ENCODE results near the gene PHPT1. TPM values are rescaled to one million over a fixed set of nuclear protein-coding genes. Genes with fewer than 3 reads are reported as not detected.
"Not testable (repeated sequence)": the region's sequence is repeated elsewhere in the genome, so short reads cannot be mapped to it uniquely, and the experiment has no call there.

Gene PHPT1
- total and polyA plus RNA-seq, 2 of the 13 experiments (the other 11 are each of a cell fraction or from before 2014, with no cell fraction given): 189 to 192 TPM

- CTCF ChIA-PET (ENCODE audit: low intra/inter-chr PET ratio, low total read pairs); BruUV-seq (replicated peaks); H2AFZ ChIP-seq (ENCODE audit: low read length); intact Hi-C loops (cut with micrococcal nuclease; ENCODE audit: unreplicated experiment); H3K27me3 ChIP-seq (ENCODE audit: control insufficient read depth in 1 of 2, insufficient read depth in 2 of 2, low read length in 2 of 2); H3K9me3 ChIP-seq (ENCODE audit: low read length); H3K79me2 ChIP-seq (ENCODE audit: insufficient read depth, low read length); H3K36me3 ChIP-seq (replicated peaks in 1 of 2; ENCODE audit: control insufficient read depth in 1 of 2, insufficient read depth in 2 of 2, low read length in 2 of 2); H4K20me1 ChIP-seq (ENCODE audit: insufficient read depth, low read length); DNase-seq (ENCODE audit: low spot score); FAIRE-seq: not testable (repeated sequence)
- H3K9ac ChIP-seq (ENCODE audit: insufficient read depth, low read depth, low read length): peak overlapping the region; percentile 47; the same call in 1 of the 2 replicates
- in situ Hi-C loops (cut with HindIII; ENCODE audit: extremely low pct_ligation_motif_present, low pct_unique_long_range_greater_than_20kb): loop anchor here (10.0 kb wide), 1 partner anchor 192 kb away; the partner anchor contains the start of gene FUT7
- peak; percentile 9 for ATAC-seq
- 0% methylated on average over 3 of the region's 21 CpGs for WGBS (ENCODE audit: low lambda C conversion rate)
- POLR2A ChIA-PET: interaction anchor here (1.2 to 2.3 kb wide), 4 partner anchors 15 to 41 kb away, joined by 3 to 7 read pairs (median 6); partner anchors contain the start of gene EDF1
- peaks cover 41% of the 10 kb centered on the region for H3K4me1 ChIP-seq (ENCODE audit: insufficient read depth, low read length)
- peak overlapping the region; percentile 63 for H3K27ac ChIP-seq (ENCODE audit: extremely low read length, insufficient read depth, low read length)
- H3K4me3 ChIP-seq (replicated peaks in 1 of 3; ENCODE audit: insufficient read depth in 1 of 3, low read depth in 2 of 3, low read length in 3 of 3): peak overlapping the region; percentile 45 to 61 (median 58); a peak in 4 of 6 replicates
- H3K4me2 ChIP-seq (ENCODE audit: low read depth, low read length): peak overlapping the region; percentile 77
- TF ChIP-seq SIN3A (IDR thresholded peaks at IDR 0.05; ENCODE audit: borderline replicate concordance, low read depth, low read length) (0 out of 2 replicates have a peak, but pooled peaks have one; percentile 29), ZNF510 (CRISPR knock-in tag; IDR thresholded peaks at IDR 0.05; ENCODE audit: low read depth) (0 out of 2 replicates have a peak, but pooled peaks have one; percentile 6), AHR (CRISPR knock-in tag; IDR thresholded peaks at IDR 0.05) (0 out of 2 replicates have a peak, but pooled peaks have one; percentile 33), HIC2 (CRISPR knock-in tag; IDR thresholded peaks at IDR 0.05; ENCODE audit: low read depth) (peak; percentile 22; the same call in 1 of the 2 replicates), ZNF564 (CRISPR knock-in tag; IDR thresholded peaks at IDR 0.05) (0 out of 2 replicates have a peak, but pooled peaks have one; percentile 23), ZBTB39 (CRISPR knock-in tag; IDR thresholded peaks at IDR 0.05) (0 out of 2 replicates have a peak, but pooled peaks have one; percentile 19), SAP130 (CRISPR knock-in tag; IDR thresholded peaks at IDR 0.05; ENCODE audit: low read depth) (0 out of 2 replicates have a peak, but pooled peaks have one; percentile 28), AGO1 (IDR thresholded peaks at IDR 0.05; ENCODE audit: low read depth, low read length, poor library complexity, severe bottlenecking) (peak; percentile 42), KAT8 (CRISPR knock-in tag; IDR thresholded peaks at IDR 0.05) (0 out of 2 replicates have a peak, but pooled peaks have one; percentile 3), KDM3A (CRISPR knock-in tag; IDR thresholded peaks at IDR 0.05; ENCODE audit: low read depth) (peak; percentile 26; the same call in 1 of the 2 replicates), FOSL2 (CRISPR knock-in tag; IDR thresholded peaks at IDR 0.05) (0 out of 2 replicates have a peak, but pooled peaks have one; percentile 9), ZNF563 (CRISPR knock-in tag; IDR thresholded peaks at IDR 0.05) (peak; percentile 37; the same call in 1 of the 2 replicates), PATZ1 (CRISPR knock-in tag; IDR thresholded peaks at IDR 0.05) (peak; percentile 58; the same call in 1 of the 2 replicates), ARHGAP35 (CRISPR knock-in tag; IDR thresholded peaks at IDR 0.05; ENCODE audit: borderline replicate concordance) (0 out of 2 replicates have a peak, but pooled peaks have one; percentile 50), HNF1B (CRISPR knock-in tag; IDR thresholded peaks at IDR 0.05) (0 out of 2 replicates have a peak, but pooled peaks have one; percentile 38)
Observed at GRCh38 chr9:136843159-136843800, 5.9 kb upstream of the PHPT1 start.

Measured in HepG2 (cell line).